Testis (tissue), 2 donors: ENCODE results near the gene CHD8.

Source experiments
- CTCF ChIP-seq, 3 experiments: fragments of 450-650 bp in 2 of 3; fragments of 200-600 bp in 1 of 3; sonication (generic) in 1 of 3; IDR thresholded peaks; one replicate each; pipeline ENCODE4 v1.5.1; 2016 to 2019; ENCODE audit warnings: antibody characterized with exemption in 3 of 3, mild to moderate bottlenecking in 2 of 3, moderate library complexity in 1 of 3
- POLR2A ChIP-seq: fragments of 450-650 bp; IDR thresholded peaks from one replicate; pipeline ENCODE4 v1.6.1; 2017; ENCODE audit warnings: antibody characterized with exemption, mild to moderate bottlenecking, moderate library complexity

DNA sequence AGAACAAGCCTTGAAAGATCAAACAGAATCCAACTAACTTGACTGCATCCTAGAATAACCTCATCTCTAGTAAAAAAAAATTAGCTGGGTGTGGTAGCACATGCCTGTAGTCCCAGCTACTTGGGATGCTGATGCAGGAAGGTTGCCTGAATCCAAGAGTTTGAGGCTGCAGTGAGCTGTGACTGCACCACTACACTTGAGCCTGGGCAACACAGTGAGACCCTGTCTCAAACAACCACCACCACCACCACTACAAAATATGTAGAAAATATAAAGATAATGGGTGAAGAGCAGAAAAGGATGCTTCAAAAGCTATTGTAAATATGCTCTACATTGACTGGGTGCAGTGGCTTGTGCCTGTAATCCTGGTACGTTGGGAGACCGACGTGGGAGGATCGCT lies 99.4 kb downstream of the CHD8 start:
- TF ChIP-seq CTCF (IDR thresholded peaks at IDR 0.05): no peak
- no peak for TF ChIP-seq POLR2A
